ENCODE data around the gene PAQR6.

PAQR6 gene

GRCh38 chr1:156194300-156194652 is 53.6 kb downstream of the PAQR6 start:
- no peak for DNase-seq (ENCODE audit: low read depth in 2 of 2)

DNA sequence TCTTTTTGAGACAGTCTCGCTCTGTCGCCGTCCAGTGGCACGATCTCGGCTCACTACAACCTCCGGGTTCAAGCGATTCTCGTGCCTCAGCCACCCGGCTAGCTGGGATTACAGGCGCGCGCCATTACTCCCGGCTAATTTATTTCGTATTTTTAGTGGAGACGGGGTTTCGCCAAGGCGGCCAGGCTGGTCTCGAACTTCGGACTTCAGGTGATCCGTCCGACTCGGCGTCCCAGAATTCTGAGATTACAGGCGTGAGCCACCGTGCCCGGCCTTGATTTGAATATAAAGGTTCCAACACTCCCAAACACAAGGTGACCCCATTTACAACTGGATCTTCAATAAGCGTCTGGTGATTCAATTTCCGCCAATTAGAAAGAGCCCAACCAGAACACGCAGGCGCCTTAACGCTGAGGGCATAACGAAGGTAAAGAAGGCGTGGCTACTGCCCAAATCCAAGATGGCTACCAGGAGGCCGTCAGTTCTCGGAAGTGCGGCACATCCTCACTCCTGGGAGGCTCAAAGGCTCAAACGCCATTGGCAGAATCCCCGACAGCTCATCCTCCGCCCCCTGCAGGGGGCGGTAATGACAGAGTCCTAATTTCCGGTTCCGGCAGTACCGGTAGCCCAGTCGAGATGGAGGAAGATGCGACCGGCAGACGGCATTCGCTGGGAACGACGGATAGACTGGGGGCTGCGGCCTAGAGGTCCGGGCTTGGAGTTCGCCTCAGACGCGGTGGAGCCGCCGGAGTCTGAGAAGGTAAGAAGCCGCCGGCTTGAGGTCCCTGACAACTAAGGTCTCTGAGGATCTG is 54.2 kb downstream of the PAQR6 start, which contains the start of gene SLC25A44:
Gene SLC25A44 (plus strand): TSS at position 617 of the 812 bp plus-strand sequence. CDS start 5,744 bp downstream, outside the sequence.
- peak; percentile 95 for DNase-seq (ENCODE audit: low read depth in 2 of 2)

All from stimulated activated CD4-positive, alpha-beta T cell treated with anti-CD3 and anti-CD28 coated beads, Interleukin-15, amount 100 ng/mL, for 48 hours (primary cell).